Measurements from ENCODE around the gene PDE8B. TPM values are rescaled to one million over a fixed set of nuclear protein-coding genes. Genes with fewer than 3 reads are reported as not detected.
A peak's percentile ranks its signal among the peaks of the same experiment; 100 is the strongest.

The PDE8B gene
- total and polyA plus RNA-seq, 2 experiments from 2014 or later = 0.83 to 0.84 TPM

DNA sequence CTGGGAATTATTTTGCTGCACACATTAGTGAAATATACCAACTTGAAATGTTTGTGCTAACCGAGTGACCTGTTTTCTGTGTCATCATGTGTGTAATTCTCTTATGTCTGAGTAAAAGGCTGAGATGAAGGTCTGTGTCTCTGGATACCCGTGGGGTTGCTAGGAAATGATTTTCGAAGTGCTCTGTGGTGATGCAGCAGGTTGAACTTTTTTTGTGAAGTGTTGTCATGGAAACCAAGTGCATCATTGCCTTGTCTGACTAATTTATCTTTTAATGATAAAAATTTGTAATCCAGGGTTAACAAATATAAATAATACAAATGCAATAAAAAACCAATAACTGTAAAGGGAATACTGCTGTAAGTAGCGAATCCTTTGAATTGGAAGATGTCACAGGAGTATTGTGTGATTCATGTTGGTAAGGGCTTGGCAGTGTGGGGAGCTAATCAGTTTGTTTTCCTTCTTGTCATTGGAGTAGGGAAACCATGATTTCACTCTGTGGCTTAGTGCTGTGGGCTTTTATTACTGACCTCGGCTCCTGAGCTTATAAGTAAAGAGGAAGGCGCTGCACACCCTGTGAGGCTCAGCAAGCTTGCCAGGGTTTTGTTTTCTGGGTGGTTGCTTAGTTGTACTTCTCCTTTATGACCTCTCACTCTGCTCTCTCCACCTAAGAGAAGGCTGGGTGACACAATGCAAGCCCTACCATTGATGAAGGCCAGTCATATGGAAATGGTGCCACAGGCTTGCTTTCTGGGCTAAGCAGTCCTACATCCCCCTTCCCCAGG, 22.3 kb downstream of the PDE8B start:
- no peak for DNase-seq (ENCODE audit: low read depth in 1 of 2, low spot score in 1 of 2)
- Histone ChIP-seq H3K9me3 (ENCODE audit: low read depth) (no peaks in the 10 kb centered on the region), H3K4me1 (ENCODE audit: low read depth) (no peaks in the 10 kb centered on the region), H3K27ac (no peak overlapping the region), H3K27me3 (no peaks in the 10 kb centered on the region), H3K4me3 (no peak overlapping the region), H3K36me3 (no peaks in the 10 kb centered on the region)
- TF ChIP-seq CTCF (IDR thresholded peaks at IDR 0.05; ENCODE audit: low read depth, low read length) = no peak

DNA sequence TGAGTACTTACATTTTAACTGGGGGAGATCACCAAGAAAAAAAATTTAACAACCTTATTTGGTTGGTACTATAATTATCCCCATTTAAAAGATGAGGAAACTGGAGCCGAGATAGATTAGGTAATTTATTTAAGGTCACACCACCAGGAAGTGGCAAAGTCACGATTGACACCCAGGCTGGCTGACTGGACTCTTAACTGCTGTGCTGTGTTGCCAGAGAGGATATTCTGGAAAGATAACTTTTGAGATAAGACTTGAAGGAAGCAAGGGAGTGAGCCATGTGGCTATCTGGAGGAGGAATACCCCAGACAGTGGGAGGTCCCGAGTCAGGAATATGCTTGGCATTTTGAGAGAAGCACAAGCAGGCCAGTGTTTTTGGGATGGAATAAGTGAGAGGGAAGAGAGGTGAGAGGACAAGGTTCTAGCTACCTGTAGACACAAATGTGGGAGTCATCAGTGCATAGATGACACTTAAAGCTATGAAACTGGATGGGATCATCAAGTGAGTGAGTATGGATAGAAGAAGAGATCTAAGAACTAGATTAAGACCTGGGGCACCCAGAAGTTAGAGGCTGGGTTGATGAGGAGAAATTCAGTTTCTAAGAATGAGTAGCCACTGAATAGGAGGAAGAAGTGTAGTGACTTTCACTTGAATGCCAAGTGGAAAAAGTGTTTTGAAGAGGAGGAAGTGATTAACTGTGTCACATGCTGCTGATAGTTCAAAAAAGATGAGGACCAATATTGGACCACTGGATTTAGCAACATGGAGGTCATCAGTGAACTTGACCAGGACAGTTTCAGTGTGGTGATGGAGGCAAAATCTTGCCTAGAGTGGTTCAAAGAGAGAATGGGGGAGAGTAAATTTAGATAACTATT, 25.6 kb downstream of the PDE8B start:
- no peak overlapping the region for H3K27ac ChIP-seq
- no peaks in the 10 kb centered on the region for H3K4me1 ChIP-seq (ENCODE audit: low read depth)
- no peaks in the 10 kb centered on the region for H3K9me3 ChIP-seq (ENCODE audit: low read depth)
- no peaks in the 10 kb centered on the region for H3K27me3 ChIP-seq
- no peaks in the 10 kb centered on the region for H3K36me3 ChIP-seq
- H3K4me3 ChIP-seq = no peak overlapping the region
- no peak for TF ChIP-seq CTCF (IDR thresholded peaks at IDR 0.05; ENCODE audit: low read depth, low read length)
- DNase-seq (ENCODE audit: low read depth in 1 of 2, low spot score in 1 of 2) = no peak

DNA sequence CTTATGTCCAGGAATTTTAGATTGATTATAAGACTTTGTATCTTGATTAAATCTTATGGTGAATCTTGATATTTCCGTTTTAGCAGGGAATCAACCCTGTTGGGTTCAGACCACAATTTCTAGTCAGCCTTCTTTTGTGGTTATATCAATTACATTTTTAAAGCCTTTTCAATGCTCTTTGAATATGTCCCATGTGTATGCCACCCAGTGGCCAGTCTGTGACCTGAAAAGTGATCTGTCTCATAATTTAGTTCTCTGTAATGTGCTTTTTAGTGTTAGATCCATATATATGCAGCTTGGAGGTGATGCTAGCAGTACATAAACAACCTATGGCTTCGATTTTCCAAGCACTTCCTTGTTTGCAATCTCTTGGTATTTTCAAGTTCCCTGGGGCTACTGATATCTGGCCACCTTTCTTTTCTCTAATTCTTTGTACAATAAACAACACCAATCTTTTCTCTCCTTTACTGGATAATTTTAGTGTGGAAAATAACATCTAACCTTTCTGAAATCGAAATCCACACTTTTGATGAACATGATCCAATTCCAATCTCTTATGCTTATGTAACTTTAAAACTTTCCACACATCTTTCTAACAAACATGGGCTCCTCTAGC, 28.8 kb downstream of the PDE8B start:
- Histone ChIP-seq H3K27me3 (no peaks in the 10 kb centered on the region), H3K36me3 (no peaks in the 10 kb centered on the region), H3K4me1 (ENCODE audit: low read depth) (no peaks in the 10 kb centered on the region), H3K9me3 (ENCODE audit: low read depth) (no peaks in the 10 kb centered on the region), H3K4me3 (no peak overlapping the region), H3K27ac (no peak overlapping the region)
- peak; percentile 42 for TF ChIP-seq CTCF (IDR thresholded peaks at IDR 0.05; ENCODE audit: low read depth, low read length)
- DNase-seq (ENCODE audit: low read depth in 1 of 2, low spot score in 1 of 2) = peak in 1 of 2 donors; percentile 40

- no peak for DNase-seq (ENCODE audit: low read depth in 1 of 2, low spot score in 1 of 2)
- TF ChIP-seq CTCF (IDR thresholded peaks at IDR 0.05; ENCODE audit: low read depth, low read length) = no peak
- H3K4me1 ChIP-seq (ENCODE audit: low read depth) = no peaks in the 10 kb centered on the region
- H3K4me3 ChIP-seq = no peak overlapping the region
- H3K36me3 ChIP-seq = no peaks in the 10 kb centered on the region
- H3K27ac ChIP-seq = no peak overlapping the region
- no peaks in the 10 kb centered on the region for H3K9me3 ChIP-seq (ENCODE audit: low read depth)
- no peaks in the 10 kb centered on the region for H3K27me3 ChIP-seq
Observed at GRCh38 chr5:77241444-77241843, 31.0 kb downstream of the PDE8B start.

DNA sequence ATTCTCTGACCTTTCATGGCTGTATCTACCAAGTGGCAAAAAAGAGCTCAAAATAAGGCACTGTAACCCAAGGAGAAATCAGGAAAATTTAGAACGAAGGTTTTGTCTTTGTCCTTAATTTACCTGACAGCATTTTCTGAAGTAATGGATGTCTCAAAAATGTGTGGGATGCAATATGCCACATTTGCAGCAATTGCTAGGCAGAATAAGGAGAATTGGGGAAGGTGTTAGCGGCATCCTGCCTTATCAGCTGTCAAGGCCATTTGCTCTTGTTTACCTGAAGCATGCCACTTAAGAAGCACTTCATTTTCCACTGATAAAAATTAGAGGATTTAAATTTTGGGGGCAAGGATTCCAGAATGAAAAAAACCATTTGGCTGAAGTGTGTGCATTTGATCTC, 39.0 kb downstream of the PDE8B start:
- no peak for DNase-seq (ENCODE audit: low read depth in 1 of 2, low spot score in 1 of 2)
- no peak for TF ChIP-seq CTCF (IDR thresholded peaks at IDR 0.05; ENCODE audit: low read depth, low read length)

More for the DNA sequence above, 39.0 kb downstream of the PDE8B start:
- Histone ChIP-seq H3K4me1 (ENCODE audit: low read depth) (no peaks in the 10 kb centered on the region), H3K27ac (no peak overlapping the region), H3K36me3 (no peaks in the 10 kb centered on the region), H3K4me3 (no peak overlapping the region), H3K27me3 (no peaks in the 10 kb centered on the region), H3K9me3 (ENCODE audit: low read depth) (no peaks in the 10 kb centered on the region)
